ENCODE data around the gene TNNC1. TPM values are rescaled to one million over a fixed set of nuclear protein-coding genes. Genes with fewer than 3 reads are reported as not detected.

The TNNC1 gene
- total RNA-seq, 1 experiment from 2014 or later, result 5.6 TPM

GRCh38 chr3:52470920-52471319 is 17.1 kb upstream of the TNNC1 start (continued):
- no peak for TF ChIP-seq NFATC4 (CRISPR knock-in tag; IDR thresholded peaks at IDR 0.05)
- TF ChIP-seq, protein P1, sequence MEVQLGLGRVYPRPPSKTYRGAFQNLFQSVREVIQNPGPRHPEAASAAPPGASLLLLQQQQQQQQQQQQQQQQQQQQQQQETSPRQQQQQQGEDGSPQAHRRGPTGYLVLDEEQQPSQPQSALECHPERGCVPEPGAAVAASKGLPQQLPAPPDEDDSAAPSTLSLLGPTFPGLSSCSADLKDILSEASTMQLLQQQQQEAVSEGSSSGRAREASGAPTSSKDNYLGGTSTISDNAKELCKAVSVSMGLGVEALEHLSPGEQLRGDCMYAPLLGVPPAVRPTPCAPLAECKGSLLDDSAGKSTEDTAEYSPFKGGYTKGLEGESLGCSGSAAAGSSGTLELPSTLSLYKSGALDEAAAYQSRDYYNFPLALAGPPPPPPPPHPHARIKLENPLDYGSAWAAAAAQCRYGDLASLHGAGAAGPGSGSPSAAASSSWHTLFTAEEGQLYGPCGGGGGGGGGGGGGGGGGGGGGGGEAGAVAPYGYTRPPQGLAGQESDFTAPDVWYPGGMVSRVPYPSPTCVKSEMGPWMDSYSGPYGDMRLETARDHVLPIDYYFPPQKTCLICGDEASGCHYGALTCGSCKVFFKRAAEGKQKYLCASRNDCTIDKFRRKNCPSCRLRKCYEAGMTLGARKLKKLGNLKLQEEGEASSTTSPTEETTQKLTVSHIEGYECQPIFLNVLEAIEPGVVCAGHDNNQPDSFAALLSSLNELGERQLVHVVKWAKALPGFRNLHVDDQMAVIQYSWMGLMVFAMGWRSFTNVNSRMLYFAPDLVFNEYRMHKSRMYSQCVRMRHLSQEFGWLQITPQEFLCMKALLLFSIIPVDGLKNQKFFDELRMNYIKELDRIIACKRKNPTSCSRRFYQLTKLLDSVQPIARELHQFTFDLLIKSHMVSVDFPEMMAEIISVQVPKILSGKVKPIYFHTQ (CRISPR knock-in tag; IDR thresholded peaks at IDR 0.05), result no peak
- no peak for TF ChIP-seq ESRRA (CRISPR knock-in tag; IDR thresholded peaks at IDR 0.05; ENCODE audit: borderline replicate concordance)
- no peak for TF ChIP-seq GABPB1 (CRISPR knock-in tag; IDR thresholded peaks at IDR 0.05)
- TF ChIP-seq SMAD3 (CRISPR knock-in tag; IDR thresholded peaks at IDR 0.05; ENCODE audit: borderline replicate concordance), result no peak

DNA sequence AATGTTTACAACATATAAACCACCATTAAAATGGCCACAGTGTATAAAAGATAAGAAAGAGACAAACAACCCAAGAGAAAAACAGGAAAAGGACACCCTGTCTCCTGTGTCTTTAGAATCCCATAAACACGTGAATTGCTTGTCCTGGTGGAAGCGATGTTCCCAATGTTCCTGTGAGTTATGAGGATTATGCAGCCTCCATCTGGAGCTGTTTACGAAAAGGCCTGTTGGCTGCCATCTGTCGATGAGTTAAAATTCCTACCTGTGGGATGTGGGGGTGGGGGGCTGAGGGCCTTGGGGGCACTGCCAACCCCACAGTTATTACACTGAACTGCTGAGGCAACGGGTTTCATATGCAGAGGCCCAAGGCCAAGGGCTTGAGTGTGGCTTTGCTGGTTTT is 15.2 kb upstream of the TNNC1 start:
- Mint-ChIP-seq H3K36me3 (peaks cover 33% of the 10 kb centered on the region), H3K27me3 (ENCODE audit: low read depth) (no peaks in the 10 kb centered on the region)
- POLR2A ChIA-PET, result no interaction called here

More for the DNA sequence above, 15.2 kb upstream of the TNNC1 start:
- Mint-ChIP-seq H3K27ac (no peak overlapping the region; the same call in 1 of the 2 replicates), H3K4me3 (no peak overlapping the region), H3K9me3 (no peaks in the 10 kb centered on the region), H3K4me1 (no peaks in the 10 kb centered on the region)
- no peak for ATAC-seq
- no peak for DNase-seq (ENCODE audit: low spot score)
- TF ChIP-seq, protein P2, sequence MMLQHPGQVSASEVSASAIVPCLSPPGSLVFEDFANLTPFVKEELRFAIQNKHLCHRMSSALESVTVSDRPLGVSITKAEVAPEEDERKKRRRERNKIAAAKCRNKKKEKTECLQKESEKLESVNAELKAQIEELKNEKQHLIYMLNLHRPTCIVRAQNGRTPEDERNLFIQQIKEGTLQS (CRISPR knock-in tag; conservative IDR thresholded peaks at IDR 0.05), result no peak
- TF ChIP-seq NR3C1 (CRISPR knock-in tag; conservative IDR thresholded peaks at IDR 0.05; ENCODE audit: low read depth), result no peak
- no peak for TF ChIP-seq HMGXB4 (CRISPR knock-in tag; IDR thresholded peaks at IDR 0.05)
- TF ChIP-seq CREB1 (CRISPR knock-in tag; IDR thresholded peaks at IDR 0.05), result no peak
- no peak for TF ChIP-seq CDX4 (CRISPR knock-in tag; IDR thresholded peaks at IDR 0.05; ENCODE audit: borderline replicate concordance)
- TF ChIP-seq PRRX2 (CRISPR knock-in tag; IDR thresholded peaks at IDR 0.05), result no peak
- TF ChIP-seq, protein P3, sequence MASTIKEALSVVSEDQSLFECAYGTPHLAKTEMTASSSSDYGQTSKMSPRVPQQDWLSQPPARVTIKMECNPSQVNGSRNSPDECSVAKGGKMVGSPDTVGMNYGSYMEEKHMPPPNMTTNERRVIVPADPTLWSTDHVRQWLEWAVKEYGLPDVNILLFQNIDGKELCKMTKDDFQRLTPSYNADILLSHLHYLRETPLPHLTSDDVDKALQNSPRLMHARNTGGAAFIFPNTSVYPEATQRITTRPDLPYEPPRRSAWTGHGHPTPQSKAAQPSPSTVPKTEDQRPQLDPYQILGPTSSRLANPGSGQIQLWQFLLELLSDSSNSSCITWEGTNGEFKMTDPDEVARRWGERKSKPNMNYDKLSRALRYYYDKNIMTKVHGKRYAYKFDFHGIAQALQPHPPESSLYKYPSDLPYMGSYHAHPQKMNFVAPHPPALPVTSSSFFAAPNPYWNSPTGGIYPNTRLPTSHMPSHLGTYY (CRISPR knock-in tag; IDR thresholded peaks at IDR 0.05), result no peak
- no peak for TF ChIP-seq GABPB1 (CRISPR knock-in tag; IDR thresholded peaks at IDR 0.05)
- TF ChIP-seq ZNF425 (CRISPR knock-in tag; conservative IDR thresholded peaks at IDR 0.05), result no peak
- TF ChIP-seq ZNF317 (CRISPR knock-in tag; IDR thresholded peaks at IDR 0.05; ENCODE audit: borderline replicate concordance, low read depth), result no peak
- TF ChIP-seq, protein P4, sequence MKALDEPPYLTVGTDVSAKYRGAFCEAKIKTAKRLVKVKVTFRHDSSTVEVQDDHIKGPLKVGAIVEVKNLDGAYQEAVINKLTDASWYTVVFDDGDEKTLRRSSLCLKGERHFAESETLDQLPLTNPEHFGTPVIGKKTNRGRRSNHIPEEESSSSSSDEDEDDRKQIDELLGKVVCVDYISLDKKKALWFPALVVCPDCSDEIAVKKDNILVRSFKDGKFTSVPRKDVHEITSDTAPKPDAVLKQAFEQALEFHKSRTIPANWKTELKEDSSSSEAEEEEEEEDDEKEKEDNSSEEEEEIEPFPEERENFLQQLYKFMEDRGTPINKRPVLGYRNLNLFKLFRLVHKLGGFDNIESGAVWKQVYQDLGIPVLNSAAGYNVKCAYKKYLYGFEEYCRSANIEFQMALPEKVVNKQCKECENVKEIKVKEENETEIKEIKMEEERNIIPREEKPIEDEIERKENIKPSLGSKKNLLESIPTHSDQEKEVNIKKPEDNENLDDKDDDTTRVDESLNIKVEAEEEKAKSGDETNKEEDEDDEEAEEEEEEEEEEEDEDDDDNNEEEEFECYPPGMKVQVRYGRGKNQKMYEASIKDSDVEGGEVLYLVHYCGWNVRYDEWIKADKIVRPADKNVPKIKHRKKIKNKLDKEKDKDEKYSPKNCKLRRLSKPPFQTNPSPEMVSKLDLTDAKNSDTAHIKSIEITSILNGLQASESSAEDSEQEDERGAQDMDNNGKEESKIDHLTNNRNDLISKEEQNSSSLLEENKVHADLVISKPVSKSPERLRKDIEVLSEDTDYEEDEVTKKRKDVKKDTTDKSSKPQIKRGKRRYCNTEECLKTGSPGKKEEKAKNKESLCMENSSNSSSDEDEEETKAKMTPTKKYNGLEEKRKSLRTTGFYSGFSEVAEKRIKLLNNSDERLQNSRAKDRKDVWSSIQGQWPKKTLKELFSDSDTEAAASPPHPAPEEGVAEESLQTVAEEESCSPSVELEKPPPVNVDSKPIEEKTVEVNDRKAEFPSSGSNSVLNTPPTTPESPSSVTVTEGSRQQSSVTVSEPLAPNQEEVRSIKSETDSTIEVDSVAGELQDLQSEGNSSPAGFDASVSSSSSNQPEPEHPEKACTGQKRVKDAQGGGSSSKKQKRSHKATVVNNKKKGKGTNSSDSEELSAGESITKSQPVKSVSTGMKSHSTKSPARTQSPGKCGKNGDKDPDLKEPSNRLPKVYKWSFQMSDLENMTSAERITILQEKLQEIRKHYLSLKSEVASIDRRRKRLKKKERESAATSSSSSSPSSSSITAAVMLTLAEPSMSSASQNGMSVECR (CRISPR knock-in tag; IDR thresholded peaks at IDR 0.05; ENCODE audit: borderline replicate concordance), result no peak
- CTCF ChIA-PET, result interaction anchor here (0.6 kb wide), 1 partner anchor 387 kb away, joined by 5 read pairs; no protein-coding TSS in a partner anchor

Measured in WTC11 (cell line).